ENCODE measurements around the gene HSD17B13. TPM values are rescaled to one million over a fixed set of nuclear protein-coding genes. Genes with fewer than 3 reads are reported as not detected.

The HSD17B13 gene
- polyA plus RNA-seq, 1 of the 3 experiments (the other 2 are of a cell fraction), result 0.13 TPM

- DNase-seq, result no peak
- Histone ChIP-seq H4K20me1 (ENCODE audit: insufficient read depth) (no peaks in the 10 kb centered on the region), H3K9me2 (no peaks in the 10 kb centered on the region), H3K4me3 (ENCODE audit: low read depth in 2 of 2, low read length in 1 of 2) (no peak overlapping the region), H3K9me3 (no peaks in the 10 kb centered on the region), H3F3A (replicated peaks; ENCODE audit: insufficient read depth) (no peaks in the 10 kb centered on the region), H3K27me3 (ENCODE audit: insufficient read depth) (no peaks in the 10 kb centered on the region), H2AFZ (ENCODE audit: low read depth) (no peak overlapping the region), H3K9ac (no peak overlapping the region), H3K36me3 (replicated peaks in 1 of 2; ENCODE audit: control insufficient read depth in 1 of 2, insufficient read depth in 2 of 2, low read length in 1 of 2) (no peaks in the 10 kb centered on the region), H3K27ac (ENCODE audit: low read depth in 2 of 2, low read length in 1 of 2) (no peak overlapping the region), H3K79me2 (ENCODE audit: insufficient read depth) (no peaks in the 10 kb centered on the region), H3K4me2 (no peak overlapping the region), H3K4me1 (ENCODE audit: control insufficient read depth in 1 of 2, insufficient read depth in 2 of 2, low read depth in 1 of 2, low read length in 1 of 2) (no peaks in the 10 kb centered on the region; a peak in 1 of 4 replicates)
- WGBS (ENCODE audit: low lambda C conversion rate), result 96% methylated on average over 1 of the region's 1 CpG
- TF ChIP-seq RAD21 (IDR thresholded peaks at IDR 0.05; ENCODE audit: low read length), result no peak
- TF ChIP-seq CHD2 (IDR thresholded peaks at IDR 0.05; ENCODE audit: low read length, partially characterized antibody), result no peak
- TF ChIP-seq RCOR1 (IDR thresholded peaks at IDR 0.05; ENCODE audit: low read length), result no peak
- no peak for TF ChIP-seq JUND (IDR thresholded peaks at IDR 0.05)
- no peak for TF ChIP-seq GATA2 (CRISPR knock-in tag; IDR thresholded peaks at IDR 0.05)
- TF ChIP-seq USF2 (IDR thresholded peaks at IDR 0.05; ENCODE audit: borderline replicate concordance, low read depth, low read length), result no peak
- TF ChIP-seq TEAD4 (IDR thresholded peaks at IDR 0.05; ENCODE audit: borderline replicate concordance, insufficient read depth), result no peak
- TF ChIP-seq MXI1 (IDR thresholded peaks at IDR 0.05; ENCODE audit: low read depth, low read length), result no peak
- no peak for TF ChIP-seq ZBTB33 (IDR thresholded peaks at IDR 0.05; ENCODE audit: borderline replicate concordance, low read depth)
- ChIA-PET CTCF (interaction anchor here (0.6 kb wide), 1 partner anchor 317 kb away, joined by 5 read pairs; no protein-coding TSS in a partner anchor), POLR2A (no interaction called here)
Observed at GRCh38 chr4:87306056-87306455, 16.6 kb downstream of the HSD17B13 start.

DNA sequence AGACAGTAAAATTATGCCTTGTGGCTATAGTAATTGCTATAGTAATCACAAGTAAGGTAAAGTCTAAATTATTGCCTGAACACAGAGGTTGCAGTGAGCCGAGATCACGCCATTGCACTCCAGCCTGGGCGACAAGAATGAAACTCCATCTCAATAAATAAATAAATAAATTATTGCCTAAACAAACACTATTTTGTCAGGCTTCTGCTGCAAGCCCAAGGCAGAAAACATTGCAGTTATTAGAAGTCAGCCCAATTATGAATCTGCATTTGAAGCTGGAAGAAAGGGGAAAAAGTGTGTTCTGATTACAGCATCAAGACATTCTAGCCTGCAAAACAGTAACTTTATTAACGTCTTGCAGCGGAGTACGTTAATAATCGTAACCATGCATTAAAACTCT is 17.1 kb downstream of the HSD17B13 start:
- CTCF ChIA-PET, result no interaction called here

More for the DNA sequence above, 17.1 kb downstream of the HSD17B13 start:
- Histone ChIP-seq H4K20me1 (ENCODE audit: insufficient read depth) (no peaks in the 10 kb centered on the region), H2AFZ (ENCODE audit: low read depth) (no peak overlapping the region), H3K9me2 (no peaks in the 10 kb centered on the region), H3K27ac (ENCODE audit: low read depth in 2 of 2, low read length in 1 of 2) (no peak overlapping the region), H3K36me3 (replicated peaks in 1 of 2; ENCODE audit: control insufficient read depth in 1 of 2, insufficient read depth in 2 of 2, low read length in 1 of 2) (no peaks in the 10 kb centered on the region), H3K9ac (no peak overlapping the region), H3K4me2 (no peak overlapping the region), H3K4me3 (ENCODE audit: low read depth in 2 of 2, low read length in 1 of 2) (no peak overlapping the region), H3K9me3 (no peaks in the 10 kb centered on the region), H3K27me3 (ENCODE audit: insufficient read depth) (no peaks in the 10 kb centered on the region), H3K4me1 (ENCODE audit: control insufficient read depth in 1 of 2, insufficient read depth in 2 of 2, low read depth in 1 of 2, low read length in 1 of 2) (no peaks in the 10 kb centered on the region; a peak in 1 of 4 replicates), H3F3A (replicated peaks; ENCODE audit: insufficient read depth) (no peaks in the 10 kb centered on the region), H3K79me2 (ENCODE audit: insufficient read depth) (no peaks in the 10 kb centered on the region)
- 94% methylated on average over 7 of the region's 7 CpGs for WGBS (ENCODE audit: low lambda C conversion rate)
- POLR2A ChIA-PET, result no interaction called here
- no peak for TF ChIP-seq PBX3 (IDR thresholded peaks at IDR 0.05)
- TF ChIP-seq RCOR1 (IDR thresholded peaks at IDR 0.05; ENCODE audit: low read length), result no peak
- TF ChIP-seq EP300 (IDR thresholded peaks at IDR 0.05; ENCODE audit: borderline replicate concordance in 1 of 2, low read depth in 1 of 2, low read length in 1 of 2), result no peak
- no peak for TF ChIP-seq FOXM1 (IDR thresholded peaks at IDR 0.05; ENCODE audit: low read depth)
- TF ChIP-seq IRF3 (IDR thresholded peaks at IDR 0.05; ENCODE audit: low read depth, low read length), result no peak
- no peak for TF ChIP-seq MEF2A (IDR thresholded peaks at IDR 0.05; ENCODE audit: borderline replicate concordance, low read depth)
- TF ChIP-seq ZBTB33 (IDR thresholded peaks at IDR 0.05; ENCODE audit: borderline replicate concordance, low read depth), result no peak
- no peak for TF ChIP-seq FOXJ3 (CRISPR knock-in tag; IDR thresholded peaks at IDR 0.05)
- TF ChIP-seq FOSL2 (IDR thresholded peaks at IDR 0.05; ENCODE audit: borderline replicate concordance, low read depth), result no peak
- TF ChIP-seq, protein P1, sequence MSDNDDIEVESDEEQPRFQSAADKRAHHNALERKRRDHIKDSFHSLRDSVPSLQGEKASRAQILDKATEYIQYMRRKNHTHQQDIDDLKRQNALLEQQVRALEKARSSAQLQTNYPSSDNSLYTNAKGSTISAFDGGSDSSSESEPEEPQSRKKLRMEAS (IDR thresholded peaks at IDR 0.05; ENCODE audit: low read depth), result no peak
- TF ChIP-seq, protein P2, sequence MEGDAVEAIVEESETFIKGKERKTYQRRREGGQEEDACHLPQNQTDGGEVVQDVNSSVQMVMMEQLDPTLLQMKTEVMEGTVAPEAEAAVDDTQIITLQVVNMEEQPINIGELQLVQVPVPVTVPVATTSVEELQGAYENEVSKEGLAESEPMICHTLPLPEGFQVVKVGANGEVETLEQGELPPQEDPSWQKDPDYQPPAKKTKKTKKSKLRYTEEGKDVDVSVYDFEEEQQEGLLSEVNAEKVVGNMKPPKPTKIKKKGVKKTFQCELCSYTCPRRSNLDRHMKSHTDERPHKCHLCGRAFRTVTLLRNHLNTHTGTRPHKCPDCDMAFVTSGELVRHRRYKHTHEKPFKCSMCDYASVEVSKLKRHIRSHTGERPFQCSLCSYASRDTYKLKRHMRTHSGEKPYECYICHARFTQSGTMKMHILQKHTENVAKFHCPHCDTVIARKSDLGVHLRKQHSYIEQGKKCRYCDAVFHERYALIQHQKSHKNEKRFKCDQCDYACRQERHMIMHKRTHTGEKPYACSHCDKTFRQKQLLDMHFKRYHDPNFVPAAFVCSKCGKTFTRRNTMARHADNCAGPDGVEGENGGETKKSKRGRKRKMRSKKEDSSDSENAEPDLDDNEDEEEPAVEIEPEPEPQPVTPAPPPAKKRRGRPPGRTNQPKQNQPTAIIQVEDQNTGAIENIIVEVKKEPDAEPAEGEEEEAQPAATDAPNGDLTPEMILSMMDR (IDR thresholded peaks at IDR 0.05), result no peak
- DNase-seq, result no peak
